ENCODE measurements around the gene NOD2.

DNA sequence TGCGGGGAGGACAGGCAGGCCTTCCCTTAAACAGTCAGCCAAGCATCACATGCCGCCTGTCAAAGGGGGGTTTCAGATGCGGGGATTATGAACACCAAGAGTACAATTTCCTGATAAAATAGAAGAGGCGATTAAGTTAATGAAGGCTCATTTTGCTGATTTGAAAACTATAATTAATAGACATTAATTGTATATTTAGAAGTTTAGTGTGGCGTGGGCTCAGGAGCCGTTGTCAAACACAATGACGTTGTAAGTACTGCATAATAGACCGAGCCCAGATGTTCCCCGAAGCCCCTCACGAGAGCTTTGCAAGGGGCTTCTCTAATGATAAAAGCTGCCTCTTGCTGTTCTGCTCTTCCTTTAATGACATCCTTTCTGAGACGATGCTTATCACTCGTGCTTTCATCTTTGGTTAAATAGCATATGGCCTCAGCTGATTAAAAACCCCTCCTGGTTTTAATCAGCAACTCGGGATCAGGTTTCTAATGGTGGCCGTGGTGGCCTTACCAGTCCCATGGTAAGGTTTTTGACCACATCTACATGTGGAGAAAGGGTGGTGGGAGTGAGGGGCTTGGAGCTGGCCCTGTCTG, 40.5 kb upstream of the NOD2 start:
- no peak for TF ChIP-seq POLR2A (IDR thresholded peaks at IDR 0.05)
- TF ChIP-seq, protein P1, sequence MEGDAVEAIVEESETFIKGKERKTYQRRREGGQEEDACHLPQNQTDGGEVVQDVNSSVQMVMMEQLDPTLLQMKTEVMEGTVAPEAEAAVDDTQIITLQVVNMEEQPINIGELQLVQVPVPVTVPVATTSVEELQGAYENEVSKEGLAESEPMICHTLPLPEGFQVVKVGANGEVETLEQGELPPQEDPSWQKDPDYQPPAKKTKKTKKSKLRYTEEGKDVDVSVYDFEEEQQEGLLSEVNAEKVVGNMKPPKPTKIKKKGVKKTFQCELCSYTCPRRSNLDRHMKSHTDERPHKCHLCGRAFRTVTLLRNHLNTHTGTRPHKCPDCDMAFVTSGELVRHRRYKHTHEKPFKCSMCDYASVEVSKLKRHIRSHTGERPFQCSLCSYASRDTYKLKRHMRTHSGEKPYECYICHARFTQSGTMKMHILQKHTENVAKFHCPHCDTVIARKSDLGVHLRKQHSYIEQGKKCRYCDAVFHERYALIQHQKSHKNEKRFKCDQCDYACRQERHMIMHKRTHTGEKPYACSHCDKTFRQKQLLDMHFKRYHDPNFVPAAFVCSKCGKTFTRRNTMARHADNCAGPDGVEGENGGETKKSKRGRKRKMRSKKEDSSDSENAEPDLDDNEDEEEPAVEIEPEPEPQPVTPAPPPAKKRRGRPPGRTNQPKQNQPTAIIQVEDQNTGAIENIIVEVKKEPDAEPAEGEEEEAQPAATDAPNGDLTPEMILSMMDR (IDR thresholded peaks at IDR 0.05), result no peak
